SK-N-SH (cell line): ENCODE measurements around the gene DMD. TPM values are rescaled to one million over a fixed set of nuclear protein-coding genes. Genes with fewer than 3 reads are reported as not detected.
"Not testable (repeated sequence)": the region's sequence is repeated elsewhere in the genome, so short reads cannot be mapped to it uniquely, and the experiment has no call there.

Experiments used
- CTCF ChIA-PET: fragments of 300-600, 350-600 bp; formaldehyde crosslinking; extraction: SDS; loops from one replicate; lab custom pipeline; 2021; lab: Yijun Ruan, JAX
- POLR2A ChIA-PET: fragments of 350-600 bp; sonication (Branson Sonifier 250); formaldehyde crosslinking; extraction: SDS; loops from one replicate; lab custom pipeline; 2020; ENCODE audit warnings: antibody characterized with exemption, inconsistent platforms; lab: Yijun Ruan, JAX
- DNase-seq: peaks from one replicate; pipeline ENCODE4 v3.0.0; 2012
- H2AFZ ChIP-seq: fragments of 200-600 bp; sonication (generic); 2 replicates; pipeline ENCODE4 v1.8.1; 2016; ENCODE audit warnings: antibody characterized with exemption, mild to moderate bottlenecking, low read depth
- H3F3A ChIP-seq: fragments of 200-600 bp; sonication (generic); replicated peaks from 2 replicates; pipeline ENCODE3; 2016; ENCODE audit warnings: antibody characterized with exemption, mild to moderate bottlenecking; ENCODE audit not compliant: insufficient read depth
- H3K27ac ChIP-seq, 2 experiments: fragments of 200-500 bp in 1 of 2; fragments of 200-600 bp in 1 of 2; sonication (Bioruptor generic) in 1 of 2; sonication (generic), shearing (Covaris generic) in 1 of 2; 2 replicates each; pipeline versions ENCODE4 v1.5.1 to v1.6.1; 2014 to 2016; ENCODE audit warnings: low read depth in 2 of 2, inconsistent platforms in 1 of 2, low read length in 1 of 2, mild to moderate bottlenecking in 1 of 2, mixed read lengths in 1 of 2
- H3K27me3 ChIP-seq: fragments of 200-600 bp; sonication (generic), shearing (Covaris generic); 2 replicates; pipeline ENCODE4 v1.6.1; 2016; ENCODE audit warnings: mixed run types; ENCODE audit not compliant: insufficient read depth
- H3K36me3 ChIP-seq, 2 experiments: fragments of 200-500 bp in 1 of 2; fragments of 200-600 bp in 1 of 2; sonication (Bioruptor generic) in 1 of 2; sonication (generic) in 1 of 2; replicated peaks in 1 of 2; 2 replicates each; pipeline versions ENCODE3 to v1.5.1; 2014 to 2016; ENCODE audit warnings: low read length in 1 of 2, mild to moderate bottlenecking in 1 of 2; ENCODE audit not compliant: insufficient read depth in 2 of 2, control insufficient read depth in 1 of 2
- H3K4me1 ChIP-seq, 2 experiments: fragments of 200-500 bp in 1 of 2; fragments of 200-600 bp in 1 of 2; sonication (Bioruptor generic) in 1 of 2; sonication (generic), shearing (Covaris generic) in 1 of 2; 2 replicates each; pipeline versions ENCODE4 v1.5.1 to v1.6.1; 2014 to 2016; ENCODE audit warnings: low read depth in 1 of 2, low read length in 1 of 2, mixed run types in 1 of 2; ENCODE audit not compliant: insufficient read depth in 2 of 2, control insufficient read depth in 1 of 2
- H3K4me2 ChIP-seq: fragments of 200-600 bp; sonication (generic), shearing (Covaris generic); 2 replicates; pipeline ENCODE4 v1.6.1; 2017; ENCODE audit warnings: mixed run types
- H3K4me3 ChIP-seq, 2 experiments: fragments of 200-500 bp in 1 of 2; fragments of 200-600 bp in 1 of 2; sonication (Bioruptor generic) in 1 of 2; sonication (generic), shearing (Covaris generic) in 1 of 2; 2 replicates each; pipeline versions ENCODE4 v1.5.1 to v1.8.1; 2014 to 2016; ENCODE audit warnings: low read depth in 2 of 2, inconsistent platforms in 1 of 2, low read length in 1 of 2, mild to moderate bottlenecking in 1 of 2, mixed read lengths in 1 of 2, moderate library complexity in 1 of 2
- H3K79me2 ChIP-seq: fragments of 200-600 bp; sonication (generic); 2 replicates; pipeline ENCODE4 v1.8.1; 2017; ENCODE audit warnings: mild to moderate bottlenecking; ENCODE audit not compliant: insufficient read depth
- H3K9ac ChIP-seq: fragments of 200-600 bp; sonication (generic); 2 replicates; pipeline ENCODE4 v1.6.1; 2017; ENCODE audit warnings: mixed run types
- H3K9me2 ChIP-seq: fragments of 200-600 bp; sonication (generic); 2 replicates; pipeline ENCODE4 v1.6.1; 2017; ENCODE audit warnings: mixed run types
- H3K9me3 ChIP-seq: fragments of 200-600 bp; sonication (generic); 2 replicates; pipeline ENCODE4 v1.6.1; 2017; ENCODE audit warnings: mixed run types, mild to moderate bottlenecking, moderate library complexity
- H4K20me1 ChIP-seq: fragments of 200-600 bp; sonication (generic); 2 replicates; pipeline ENCODE4 v1.6.1; 2017; ENCODE audit warnings: mild to moderate bottlenecking, mixed run types; ENCODE audit not compliant: insufficient read depth
- CHD2 ChIP-seq: fragments of 150-350 bp; IDR thresholded peaks from 2 replicates; pipeline ENCODE4 v1.6.1; 2018; ENCODE audit warnings: low read length; ENCODE audit not compliant: partially characterized antibody
- ELF1 ChIP-seq: IDR thresholded peaks from 2 replicates; pipeline ENCODE4 v1.4.0; 2012
- EZH2phosphoT487 ChIP-seq: fragments of 200-600 bp; sonication (generic); IDR thresholded peaks from 2 replicates; pipeline ENCODE4 v1.6.1; 2017; ENCODE audit warnings: low read depth, mixed run types, mild to moderate bottlenecking, antibody characterized with exemption, moderate library complexity, borderline replicate concordance
- MEF2A ChIP-seq: IDR thresholded peaks from 2 replicates; pipeline ENCODE4 v1.4.0; 2012; ENCODE audit warnings: low read depth, borderline replicate concordance
- NRF1 ChIP-seq: IDR thresholded peaks from 2 replicates; pipeline ENCODE4 v1.6.1; 2012; ENCODE audit warnings: low read depth, mild to moderate bottlenecking, low read length
- POLR2AphosphoS5 ChIP-seq: IDR thresholded peaks from 2 replicates; pipeline ENCODE4 v1.6.1; 2012; ENCODE audit warnings: low read depth, low read length
- REST ChIP-seq: IDR thresholded peaks from 2 replicates; pipeline ENCODE4 v1.6.1; 2012; ENCODE audit warnings: mild to moderate bottlenecking, low read depth, low read length, moderate library complexity
- RFX5 ChIP-seq: IDR thresholded peaks from 2 replicates; pipeline ENCODE4 v1.6.1; 2012; ENCODE audit warnings: mild to moderate bottlenecking, improper control_type of control experiment, low read length
- RXRA ChIP-seq: IDR thresholded peaks from 2 replicates; pipeline ENCODE4 v1.4.0; 2012; ENCODE audit warnings: low read depth, mild to moderate bottlenecking, borderline replicate concordance
- TEAD4 ChIP-seq: IDR thresholded peaks from 2 replicates; pipeline ENCODE4 v1.4.0; 2012; ENCODE audit warnings: mild to moderate bottlenecking, borderline replicate concordance; ENCODE audit not compliant: insufficient read depth
- YY1 ChIP-seq: IDR thresholded peaks from 2 replicates; pipeline ENCODE4 v1.4.0; 2012; ENCODE audit warnings: low read depth, mild to moderate bottlenecking
- WGBS: methylation state at CpG from one replicate; pipeline ENCODE4 v1.1.6; 2017; ENCODE audit warnings: low lambda C conversion rate; 5-methylcytosine and 5-hydroxymethylcytosine counted together
- polyA plus RNA-seq, 3 experiments: library from polyadenylated mRNA; depleted of rRNA; stranded (reverse); fragments of >200 nt; gene quantifications; 2 replicates each; pipeline ENCODE4 v1.2.3, GENCODE V29; 2012

DMD gene
- polyA plus RNA-seq, 1 of the 3 experiments (the other 2 are of a cell fraction), result 3.9 TPM

- Histone ChIP-seq H3K9ac (no peak overlapping the region), H3F3A (no peaks in the 10 kb centered on the region), H3K9me2 (no peaks in the 10 kb centered on the region), H3K9me3 (no peaks in the 10 kb centered on the region), H3K4me1 (no peaks in the 10 kb centered on the region), H3K4me2 (no peak overlapping the region), H2AFZ (no peak overlapping the region)
- WGBS, result 50% methylated on average over 4 of the region's 4 CpGs
- TF ChIP-seq REST (no peak), CHD2 (no peak), EZH2phosphoT487 (no peak), RFX5 (no peak), RXRA (no peak)
- TF ChIP-seq, all 33 proteins: peak for 0
- no peaks in the 10 kb centered on the region for H4K20me1 ChIP-seq
- POLR2A ChIA-PET, result no interaction called here
- CTCF ChIA-PET, result interaction anchor here (0.7 kb wide), 1 partner anchor 68 kb away, joined by 3 read pairs; no protein-coding TSS in a partner anchor
- no peak overlapping the region for H3K27ac ChIP-seq
- H3K36me3 ChIP-seq, result no peaks in the 10 kb centered on the region
- H3K4me3 ChIP-seq, result no peak overlapping the region
- no peaks in the 10 kb centered on the region for H3K79me2 ChIP-seq
- H3K27me3 ChIP-seq, result no peaks in the 10 kb centered on the region
- DNase-seq, result no peak
Observed at GRCh38 chrX:31480696-31481095, 1730.7 kb downstream of the DMD start.

- Histone ChIP-seq H3K36me3 (no peaks in the 10 kb centered on the region), H3K9me2 (no peaks in the 10 kb centered on the region), H3K79me2 (no peaks in the 10 kb centered on the region), H3K4me3 (no peak overlapping the region), H3K27ac (no peak overlapping the region), H3K27me3 (no peaks in the 10 kb centered on the region), H3K4me1 (no peaks in the 10 kb centered on the region), H3K4me2 (no peak overlapping the region), H3K9me3 (no peaks in the 10 kb centered on the region), H3F3A (no peaks in the 10 kb centered on the region), H4K20me1 (no peaks in the 10 kb centered on the region), H3K9ac (no peak overlapping the region), H2AFZ (no peak overlapping the region)
- ChIA-PET POLR2A (no interaction called here), CTCF (interaction anchor here (0.7 kb wide), 1 partner anchor 191 kb away, joined by 3 read pairs; no protein-coding TSS in a partner anchor)
- no peak for TF ChIP-seq NRF1
- no peak for TF ChIP-seq RXRA
- TF ChIP-seq TEAD4, result no peak
- TF ChIP-seq RFX5, result no peak
- TF ChIP-seq MEF2A, result no peak
- no peak for TF ChIP-seq ELF1
- TF ChIP-seq CHD2, result no peak
- TF ChIP-seq POLR2AphosphoS5, result no peak
- TF ChIP-seq YY1, result no peak
- DNase-seq, result no peak
- 52% methylated on average over 6 of the region's 11 CpGs for WGBS
Observed at GRCh38 chrX:31471229-31471628, 1740.1 kb downstream of the DMD start.

- H3K9me2 ChIP-seq, POLR2A ChIA-PET: not testable (repeated sequence)
Observed at GRCh38 chrX:31470753-31471152, 1740.6 kb downstream of the DMD start.

More at GRCh38 chrX:31470753-31471152, 1740.6 kb downstream of the DMD start:
- H3K4me1 ChIP-seq, H3K27me3 ChIP-seq, DNase-seq, H3K4me3 ChIP-seq, H3K79me2 ChIP-seq, H3K4me2 ChIP-seq, H2AFZ ChIP-seq, H3K9ac ChIP-seq, H3F3A ChIP-seq, H4K20me1 ChIP-seq, H3K9me3 ChIP-seq, H3K27ac ChIP-seq, H3K36me3 ChIP-seq: not testable (repeated sequence)
- 36% methylated on average over 4 of the region's 7 CpGs for WGBS
- CTCF ChIA-PET, result interaction anchor here (0.7 kb wide), 1 partner anchor 191 kb away, joined by 3 read pairs; no protein-coding TSS in a partner anchor
